ENCODE results near the gene MTIF3. TPM values are rescaled to one million over a fixed set of nuclear protein-coding genes. Genes with fewer than 3 reads are reported as not detected.
A peak's percentile ranks its signal among the peaks of the same experiment; 100 is the strongest.

The MTIF3 gene
- total RNA-seq, 2 experiments from 2014 or later, result 37.9 to 42.9 TPM

DNA sequence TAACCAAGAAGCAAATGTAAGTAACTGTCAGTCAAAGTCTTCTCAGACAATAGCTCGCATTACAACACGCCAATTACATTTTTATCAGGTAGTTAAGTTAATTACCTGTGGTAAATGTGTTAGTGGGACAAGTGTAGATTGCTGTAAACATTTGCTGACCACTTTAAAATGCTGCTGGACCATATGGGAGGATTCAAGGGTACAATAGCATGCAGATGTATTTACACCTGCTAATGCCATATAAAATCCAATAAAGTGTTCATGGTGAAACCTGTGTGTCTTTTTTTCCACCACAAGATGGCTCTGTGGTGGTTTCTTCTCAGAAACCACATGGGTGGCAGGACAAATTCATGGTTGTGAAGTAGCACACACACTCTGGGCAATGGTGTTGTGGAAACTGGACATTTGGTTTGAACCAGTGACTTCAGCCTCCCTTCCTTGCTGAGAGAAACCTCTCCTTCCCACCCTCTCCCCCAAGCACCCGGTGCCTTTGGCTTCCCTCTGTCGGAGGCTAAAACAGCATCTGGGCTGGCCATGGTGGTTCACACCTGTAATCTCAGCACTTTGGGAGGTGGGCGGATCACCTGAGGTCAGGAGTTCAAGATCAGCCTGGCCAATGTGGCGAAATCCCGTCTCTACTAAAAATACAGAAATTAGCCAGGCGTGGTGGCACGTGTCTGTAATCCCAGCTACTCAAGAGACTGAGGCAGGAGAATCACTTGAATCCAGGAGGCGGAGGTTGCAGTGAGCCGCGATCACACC, 44.0 kb downstream of the MTIF3 start:
- no TSS peak for BruUV-seq (replicated peaks)
- ChIA-PET CTCF (ENCODE audit: unreplicated experiment) (no interaction called here), POLR2A (interaction anchor here (0.6 kb wide), 1 partner anchor 80 kb away, joined by 4 read pairs; no protein-coding TSS in a partner anchor)
- H3K79me2 ChIP-seq (ENCODE audit: insufficient read depth, low read depth, low read length), result no peaks in the 10 kb centered on the region
- no peaks in the 10 kb centered on the region for H3K4me1 ChIP-seq (ENCODE audit: insufficient read depth, low read length, poor library complexity, severe bottlenecking)
- H3K4me2 ChIP-seq (ENCODE audit: low read length), result no peak overlapping the region
- H3K4me3 ChIP-seq (ENCODE audit: low read depth, low read length, poor library complexity, severe bottlenecking), result no peak overlapping the region
- no peaks in the 10 kb centered on the region for H3K9me2 ChIP-seq (ENCODE audit: insufficient read depth, low read length)
- no peaks in the 10 kb centered on the region for H4K20me1 ChIP-seq (ENCODE audit: insufficient read depth, low read length)
- intact Hi-C loops (cut with micrococcal nuclease; ENCODE audit: unreplicated experiment), result loop anchor here (1.0 kb wide), 1 partner anchor 420 kb away; no protein-coding TSS in a partner anchor
- no peak for TF ChIP-seq EZH2phosphoT487 (IDR thresholded peaks at IDR 0.05; ENCODE audit: borderline replicate concordance, low read depth, low read length)
- TF ChIP-seq CTCF (conservative IDR thresholded peaks at IDR 0.05; ENCODE audit: low read length), result peak; percentile 83
- 0 out of 2 replicates have a peak overlapping the region, but pooled peaks have one; percentile 31 for H2AFZ ChIP-seq (ENCODE audit: low read length)
- peak; percentile 68 for DNase-seq (ENCODE audit: low spot score)
- no peaks in the 10 kb centered on the region for H3K9me3 ChIP-seq (ENCODE audit: low read length)
- H3K36me3 ChIP-seq (ENCODE audit: insufficient read depth, low read length), result no peaks in the 10 kb centered on the region
- no peak overlapping the region for H3K27ac ChIP-seq (ENCODE audit: low read depth, low read length, poor library complexity, severe bottlenecking)

DNA sequence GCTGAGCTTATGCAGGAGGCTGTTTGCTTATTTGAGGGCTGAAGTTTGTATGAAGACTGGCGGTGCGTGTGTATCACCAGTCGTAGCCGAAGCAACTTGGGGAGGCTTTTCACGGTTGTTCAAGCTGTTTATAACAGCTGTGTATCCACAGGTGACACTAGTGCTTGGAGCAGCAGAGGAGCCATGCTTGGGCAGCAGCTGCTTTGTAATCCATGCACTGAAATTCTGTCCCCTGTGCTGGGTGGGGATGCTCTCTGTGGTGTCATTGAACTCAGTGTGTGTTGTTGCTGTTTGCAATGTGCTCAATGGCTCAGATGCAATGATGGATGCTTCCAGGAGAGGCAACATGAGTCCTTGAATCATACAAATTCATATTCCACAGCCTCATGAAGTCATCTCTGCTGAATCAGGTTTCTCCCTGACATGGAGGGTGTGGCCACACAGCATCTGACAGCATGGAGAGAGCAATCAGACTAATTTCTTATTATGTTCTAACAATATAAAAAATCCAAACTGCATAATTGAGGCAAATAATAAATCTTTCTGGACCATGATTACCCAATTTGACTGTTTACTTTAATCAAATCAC, 44.7 kb downstream of the MTIF3 start:
- CTCF ChIA-PET (ENCODE audit: unreplicated experiment), result interaction anchor here (1.0 kb wide), 1 partner anchor 369 kb away, joined by 4 read pairs; no protein-coding TSS in a partner anchor
- Histone ChIP-seq H3K79me2 (ENCODE audit: insufficient read depth, low read depth, low read length) (no peaks in the 10 kb centered on the region), H2AFZ (ENCODE audit: low read length) (no peak overlapping the region), H3K36me3 (ENCODE audit: insufficient read depth, low read length) (no peaks in the 10 kb centered on the region), H3K4me3 (ENCODE audit: low read depth, low read length, poor library complexity, severe bottlenecking) (no peak overlapping the region), H3K9me3 (ENCODE audit: low read length) (no peaks in the 10 kb centered on the region), H3K4me2 (ENCODE audit: low read length) (no peak overlapping the region), H3K27ac (ENCODE audit: low read depth, low read length, poor library complexity, severe bottlenecking) (no peak overlapping the region), H3K4me1 (ENCODE audit: insufficient read depth, low read length, poor library complexity, severe bottlenecking) (no peaks in the 10 kb centered on the region), H4K20me1 (ENCODE audit: insufficient read depth, low read length) (no peaks in the 10 kb centered on the region), H3K9me2 (ENCODE audit: insufficient read depth, low read length) (no peaks in the 10 kb centered on the region)
- POLR2A ChIA-PET, result no interaction called here
- DNase-seq (ENCODE audit: low spot score), result no peak
- no TSS peak for BruUV-seq (replicated peaks)
- no peak for TF ChIP-seq EZH2phosphoT487 (IDR thresholded peaks at IDR 0.05; ENCODE audit: borderline replicate concordance, low read depth, low read length)
- no peak for TF ChIP-seq CTCF (conservative IDR thresholded peaks at IDR 0.05; ENCODE audit: low read length)
- intact Hi-C loops (cut with micrococcal nuclease; ENCODE audit: unreplicated experiment), result loop anchor here (1.0 kb wide), 1 partner anchor 421 kb away; no protein-coding TSS in a partner anchor

DNA sequence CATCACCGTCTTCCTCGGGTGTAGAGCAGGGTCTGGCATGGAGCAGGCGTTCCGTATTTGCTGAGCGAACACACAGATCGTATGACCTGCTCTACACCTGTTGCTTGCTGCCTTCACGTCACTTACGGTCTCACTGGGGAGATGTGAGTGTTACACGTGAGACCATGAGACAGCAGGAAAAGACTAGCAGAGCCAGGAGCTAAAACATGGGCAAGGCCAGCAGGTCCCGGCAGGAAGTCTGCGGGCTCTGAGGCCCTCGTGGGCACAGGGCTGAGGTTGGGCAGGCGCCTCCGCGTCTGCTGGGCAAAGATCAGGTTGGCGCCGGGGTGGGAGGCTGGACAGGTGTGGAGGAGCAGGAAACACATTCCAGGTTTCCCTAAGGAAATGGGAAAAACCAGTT, 45.7 kb downstream of the MTIF3 start:
- Histone ChIP-seq H3K4me3 (ENCODE audit: low read depth, low read length, poor library complexity, severe bottlenecking) (no peak overlapping the region), H3K4me1 (ENCODE audit: insufficient read depth, low read length, poor library complexity, severe bottlenecking) (no peaks in the 10 kb centered on the region), H3K27ac (ENCODE audit: low read depth, low read length, poor library complexity, severe bottlenecking) (no peak overlapping the region), H3K9me3 (ENCODE audit: low read length) (no peaks in the 10 kb centered on the region), H3K36me3 (ENCODE audit: insufficient read depth, low read length) (no peaks in the 10 kb centered on the region), H3K4me2 (ENCODE audit: low read length) (no peak overlapping the region), H3K79me2 (ENCODE audit: insufficient read depth, low read depth, low read length) (no peaks in the 10 kb centered on the region), H2AFZ (ENCODE audit: low read length) (no peak overlapping the region), H3K9me2 (ENCODE audit: insufficient read depth, low read length) (no peaks in the 10 kb centered on the region), H4K20me1 (ENCODE audit: insufficient read depth, low read length) (no peaks in the 10 kb centered on the region)
- ChIA-PET CTCF (ENCODE audit: unreplicated experiment) (interaction anchor here (1.0 kb wide), 1 partner anchor 370 kb away, joined by 4 read pairs; no protein-coding TSS in a partner anchor), POLR2A (no interaction called here)
- DNase-seq (ENCODE audit: low spot score), result no peak
- intact Hi-C loops (cut with micrococcal nuclease; ENCODE audit: unreplicated experiment), result no loop called here
- TF ChIP-seq CTCF (conservative IDR thresholded peaks at IDR 0.05; ENCODE audit: low read length) (no peak), EZH2phosphoT487 (IDR thresholded peaks at IDR 0.05; ENCODE audit: borderline replicate concordance, low read depth, low read length) (no peak)
- no TSS peak for BruUV-seq (replicated peaks)
